H1 (cell line): ENCODE measurements around the gene CKLF. TPM values are rescaled to one million over a fixed set of nuclear protein-coding genes. Genes with fewer than 3 reads are reported as not detected.
A peak's percentile ranks its signal among the peaks of the same experiment; 100 is the strongest.

Source experiments
- CTCF ChIA-PET: fragments of 300-600 bp; sonication (Branson Sonifier 250); formaldehyde crosslinking; loops from one replicate; lab custom pipeline; 2021; ENCODE audit not compliant: partially characterized antibody; lab: Charles Lee
- POLR2A ChIA-PET: fragments of 300-600 bp; sonication (Branson Sonifier 250); formaldehyde crosslinking; loops from one replicate; lab custom pipeline; 2021; ENCODE audit warnings: inconsistent platforms; ENCODE audit not compliant: partially characterized antibody; lab: Charles Lee
- DNase-seq, 2 experiments: peaks; one replicate each; pipeline versions ENCODE4 v3.0.0 to v3.0.0-alpha.2; 2010 to 2022; ENCODE audit warnings: low spot score in 2 of 2, low read depth in 1 of 2, mixed read lengths in 1 of 2
- FAIRE-seq: peaks from 2 replicates; lab custom pipeline; 2011; peaks lifted over from hg19 to GRCh38; lab: Jason Lieb, UNC
- H2AFZ ChIP-seq: 2 replicates; pipeline ENCODE4 v1.8.1; 2012; ENCODE audit warnings: low read length, inconsistent platforms
- H2AK5ac ChIP-seq: 2 replicates; pipeline ENCODE4 v1.6.1; 2013; ENCODE audit warnings: low read depth, low read length
- H2BK120ac ChIP-seq: replicated peaks from 2 replicates; pipeline ENCODE3; 2013; ENCODE audit warnings: low read depth, low read length, inconsistent platforms
- H2BK12ac ChIP-seq: 2 replicates; pipeline ENCODE4 v1.6.1; 2013; ENCODE audit warnings: low read depth, low read length
- H2BK15ac ChIP-seq: 2 replicates; pipeline ENCODE4 v1.6.1; 2013; ENCODE audit warnings: low read length
- H2BK20ac ChIP-seq: 2 replicates; pipeline ENCODE4 v1.6.1; 2013; ENCODE audit warnings: low read length
- H2BK5ac ChIP-seq: 2 replicates; pipeline ENCODE4 v1.6.1; 2013; ENCODE audit warnings: low read depth, low read length
- H3K14ac ChIP-seq: 2 replicates; pipeline ENCODE4 v1.6.1; 2013; ENCODE audit warnings: inconsistent platforms; ENCODE audit not compliant: insufficient read length
- H3K18ac ChIP-seq: 2 replicates; pipeline ENCODE4 v1.6.1; 2013; ENCODE audit warnings: low read length; ENCODE audit errors: extremely low read depth
- H3K23ac ChIP-seq: 2 replicates; pipeline ENCODE4 v1.6.1; 2013; ENCODE audit warnings: inconsistent platforms; ENCODE audit not compliant: insufficient read length
- H3K23me2 ChIP-seq: 2 replicates; pipeline ENCODE4 v1.6.1; 2013; ENCODE audit warnings: low read depth, low read length
- H3K27ac ChIP-seq: 2 replicates; pipeline ENCODE4 v1.6.1; 2011; ENCODE audit warnings: low read depth, low read length, inconsistent platforms
- H3K27me3 ChIP-seq, 4 experiments: replicated peaks in 1 of 4; 1 replicate in 1 of 4; 2 replicates in 3 of 4; pipeline versions ENCODE4 v1.6.1 to v1.8.1; 2011 to 2013; ENCODE audit warnings: low read length in 3 of 4, mild to moderate bottlenecking in 3 of 4, inconsistent platforms in 2 of 4, mixed read lengths in 2 of 4, moderate library complexity in 1 of 4; ENCODE audit not compliant: control insufficient read depth in 3 of 4, insufficient read depth in 3 of 4; ENCODE audit errors: extremely low read depth in 1 of 4
- H3K36me3 ChIP-seq, 4 experiments: 2 replicates each; pipeline versions ENCODE4 v1.6.1 to v1.8.1; 2011 to 2013; ENCODE audit warnings: mild to moderate bottlenecking in 4 of 4, low read length in 3 of 4, moderate library complexity in 2 of 4, control low read depth in 1 of 4, inconsistent platforms in 1 of 4; ENCODE audit not compliant: insufficient read depth in 4 of 4, control insufficient read depth in 2 of 4
- H3K4ac ChIP-seq: replicated peaks from 2 replicates; pipeline ENCODE3; 2013; ENCODE audit warnings: low read length, low read depth, mixed read lengths, inconsistent platforms; ENCODE audit not compliant: insufficient read length
- H3K4me1 ChIP-seq, 4 experiments: replicated peaks in 1 of 4; 1 replicate in 1 of 4; 2 replicates in 3 of 4; pipeline versions ENCODE4 v1.6.1 to v1.8.1; 2011 to 2013; ENCODE audit warnings: low read length in 3 of 4, inconsistent platforms in 2 of 4, mixed read lengths in 1 of 4; ENCODE audit not compliant: insufficient read depth in 4 of 4, control insufficient read depth in 3 of 4
- H3K4me2 ChIP-seq, 2 experiments: 2 replicates each; pipeline versions ENCODE4 v1.6.1 to v1.8.1; 2011 to 2013; ENCODE audit warnings: low read depth in 2 of 2, low read length in 2 of 2, control low read depth in 1 of 2, inconsistent platforms in 1 of 2, mild to moderate bottlenecking in 1 of 2; ENCODE audit not compliant: insufficient read depth in 1 of 2
- H3K4me3 ChIP-seq, 4 experiments: fragments of 200-600, 300-600 bp in 1 of 4; sonication (generic), shearing (Covaris generic), sonication (Bioruptor Twin) in 1 of 4; 2 replicates each; pipeline versions ENCODE4 v1.5.1 to v1.8.1; 2011 to 2016; ENCODE audit warnings: low read length in 4 of 4, low read depth in 3 of 4, control low read depth in 2 of 4, inconsistent platforms in 2 of 4, mild to moderate bottlenecking in 2 of 4, mixed read lengths in 1 of 4, moderate library complexity in 1 of 4; ENCODE audit not compliant: insufficient read depth in 2 of 4; ENCODE audit errors: extremely low read depth in 1 of 4
- H3K56ac ChIP-seq: replicated peaks from 2 replicates; pipeline ENCODE3; 2013; ENCODE audit warnings: low read depth, mild to moderate bottlenecking, mixed read lengths, low read length, inconsistent platforms; ENCODE audit not compliant: insufficient read length
- H3K79me1 ChIP-seq: 2 replicates; pipeline ENCODE4 v1.6.1; 2013; ENCODE audit warnings: low read depth, low read length, control low read depth
- H3K79me2 ChIP-seq, 2 experiments: 2 replicates each; pipeline versions ENCODE4 v1.6.1 to v1.8.1; 2012 to 2013; ENCODE audit warnings: low read length in 2 of 2, mild to moderate bottlenecking in 2 of 2, inconsistent platforms in 1 of 2; ENCODE audit not compliant: insufficient read depth in 2 of 2, control insufficient read depth in 1 of 2
- H3K9ac ChIP-seq, 4 experiments: replicated peaks in 1 of 4; 1 replicate in 1 of 4; 2 replicates in 3 of 4; pipeline versions ENCODE4 v1.6.1 to v1.8.1; 2011 to 2013; ENCODE audit warnings: low read depth in 3 of 4, low read length in 3 of 4, control low read depth in 2 of 4, mild to moderate bottlenecking in 2 of 4, moderate library complexity in 2 of 4, inconsistent platforms in 1 of 4; ENCODE audit errors: extremely low read depth in 1 of 4
- H3K9me3 ChIP-seq, 2 experiments: 2 replicates each; pipeline versions ENCODE4 v1.6.1 to v1.8.1; 2012 to 2013; ENCODE audit warnings: mild to moderate bottlenecking in 2 of 2, moderate library complexity in 2 of 2, control low read depth in 1 of 2, inconsistent platforms in 1 of 2, low read depth in 1 of 2, low read length in 1 of 2, mixed read lengths in 1 of 2; ENCODE audit not compliant: insufficient read depth in 2 of 2
- H4K20me1 ChIP-seq, 2 experiments: replicated peaks in 1 of 2; 2 replicates each; pipeline versions ENCODE3 to v1.8.1; 2011 to 2013; ENCODE audit warnings: inconsistent platforms in 2 of 2, low read length in 2 of 2, mild to moderate bottlenecking in 1 of 2; ENCODE audit not compliant: insufficient read depth in 2 of 2, control insufficient read depth in 1 of 2
- H4K5ac ChIP-seq: 2 replicates; pipeline ENCODE4 v1.6.1; 2013; ENCODE audit warnings: low read length, low read depth, mixed read lengths, inconsistent platforms; ENCODE audit not compliant: insufficient read length
- H4K8ac ChIP-seq: 2 replicates; pipeline ENCODE4 v1.8.0; 2013; ENCODE audit warnings: mild to moderate bottlenecking, moderate library complexity, low read length, inconsistent platforms; ENCODE audit not compliant: insufficient read depth; ENCODE audit errors: extremely low read depth
- H4K91ac ChIP-seq: replicated peaks from 2 replicates; pipeline ENCODE3; 2013; ENCODE audit warnings: low read length, mixed read lengths, inconsistent platforms; ENCODE audit not compliant: insufficient read length
- CBX8 ChIP-seq: fragments of 300-800, 300-1000 bp; sonication (generic); IDR thresholded peaks from 2 replicates; pipeline ENCODE4 v1.7.1; 2016; ENCODE audit warnings: low read depth, low read length, borderline replicate concordance
- CEBPB ChIP-seq: IDR thresholded peaks from 2 replicates; pipeline ENCODE4 v1.6.1; 2012; ENCODE audit warnings: low read depth, low read length
- USF2 ChIP-seq: IDR thresholded peaks from 2 replicates; pipeline ENCODE4 v1.6.1; 2011; ENCODE audit warnings: low read length, improper control_type of control experiment
- WGBS, 2 experiments: shearing (Covaris generic) in 1 of 2; methylation state at CpG; one replicate each; pipeline versions ENCODE4 v1.1.6 to v1.1.7; 2013 to 2015; ENCODE audit warnings: low lambda C conversion rate in 2 of 2, mixed read lengths in 2 of 2, inconsistent platforms in 1 of 2, low coverage in 1 of 2, missing lambda C conversion rate in 1 of 2; ENCODE audit not compliant: insufficient replicate concordance in 2 of 2, insufficient coverage in 1 of 2, insufficient read length in 1 of 2; ENCODE audit errors: extremely low coverage in 1 of 2, missing lambda C conversion rate in 1 of 2; 5-methylcytosine and 5-hydroxymethylcytosine counted together
- polyA plus RNA-seq, 7 experiments: library from polyadenylated mRNA; depleted of rRNA in 3 of 7; stranded (reverse) in 5 of 7; unstranded in 2 of 7; fragments of >200 nt in 5 of 7; fragments of 200-250 nt in 2 of 7; gene quantifications; 1 replicate in 5 of 7; 2 replicates in 1 of 7; 4 replicates in 1 of 7; pipeline versions ENCODE4 v1.2.1 to v1.2.3, GENCODE V29; 2011 to 2013; ENCODE audit warnings: missing spikeins in 2 of 7, mixed read lengths in 2 of 7
- total RNA-seq: library from RNA; stranded (reverse); fragmentation: NEBNext Ultra II Directional; extraction: Animal tissue kit (Norgen Biotek cat#: 25700); gene quantifications from 2 replicates; pipeline ENCODE4 v1.2.1, GENCODE V29; 2021

Gene CKLF
- total and polyA plus RNA-seq, 2 of the 8 experiments (the other 6 are each of a cell fraction or from before 2014, with no cell fraction given), result 21.1 to 63.5 TPM

GRCh38 chr16:66554495-66554894 lies 2.1 kb downstream of the CKLF start:
- Histone ChIP-seq H3K4me3 (no peak overlapping the region), H4K20me1 (no peaks in the 10 kb centered on the region)
- CTCF ChIA-PET, result interaction anchor here (1.1 to 4.2 kb wide), 2 partner anchors 9 to 35 kb away, joined by 3 to 22 read pairs; partner anchors contain the start of gene CMTM1
- TF ChIP-seq USF2 (no peak), CEBPB (peak; percentile 29; the same call in 1 of the 2 replicates), CBX8 (no peak)
- TF ChIP-seq, all 59 proteins: peak for 1
- H3K14ac ChIP-seq, result no peak overlapping the region
- H3K4ac ChIP-seq, result no peak overlapping the region
- peaks cover 13% of the 10 kb centered on the region for H3K23me2 ChIP-seq
- no peak overlapping the region for H2BK15ac ChIP-seq
- no peak overlapping the region for H3K18ac ChIP-seq
- no peak overlapping the region for H3K27ac ChIP-seq
- H3K9ac ChIP-seq, result no peak overlapping the region
- H4K5ac ChIP-seq, result no peak overlapping the region
- no peak for DNase-seq
- no peaks in the 10 kb centered on the region; the same call in 1 of the 2 replicates for H3K79me1 ChIP-seq
- no peak overlapping the region for H4K8ac ChIP-seq
- no peak overlapping the region for H2AK5ac ChIP-seq
- H2BK12ac ChIP-seq, result no peak overlapping the region
- H3K56ac ChIP-seq, result no peak overlapping the region
- H2BK120ac ChIP-seq, result no peak overlapping the region
- no peak overlapping the region for H2BK5ac ChIP-seq
- peaks cover 0 to 4% of the 10 kb centered on the region in 2 experiments; a peak in 1 of 4 replicates for H3K9me3 ChIP-seq
- POLR2A ChIA-PET, result no interaction called here
- no peak overlapping the region for H4K91ac ChIP-seq
- peaks cover 0 to 21% (median 12%) of the 10 kb centered on the region in 4 experiments; a peak in 6 of 7 replicates for H3K27me3 ChIP-seq
- no peak overlapping the region for H2BK20ac ChIP-seq
- H3K23ac ChIP-seq, result no peak overlapping the region
- no peak overlapping the region for H3K4me2 ChIP-seq
- no peaks in the 10 kb centered on the region; a peak in 1 of 8 replicates for H3K36me3 ChIP-seq
- 85% methylated on average over 6 of the region's 6 CpGs; no CpG with 5 or more reads in 1 of the 2 experiments for WGBS, 2 experiments
- FAIRE-seq, result no peak
- H3K79me2 ChIP-seq, result no peaks in the 10 kb centered on the region
- H3K4me1 ChIP-seq, result peaks cover 0 to 9% (median 7%) of the 10 kb centered on the region in 4 experiments; a peak in 5 of 7 replicates
- H2AFZ ChIP-seq, result no peak overlapping the region
